Measurements from ENCODE around the gene SLC24A4. TPM values are rescaled to one million over a fixed set of nuclear protein-coding genes. Genes with fewer than 3 reads are reported as not detected.
A peak's percentile ranks its signal among the peaks of the same experiment; 100 is the strongest.
"Not testable (repeated sequence)": the region's sequence is repeated elsewhere in the genome, so short reads cannot be mapped to it uniquely, and the experiment has no call there.

The SLC24A4 gene
- total RNA-seq, 1 donor from 2014 or later, result not detected

DNA sequence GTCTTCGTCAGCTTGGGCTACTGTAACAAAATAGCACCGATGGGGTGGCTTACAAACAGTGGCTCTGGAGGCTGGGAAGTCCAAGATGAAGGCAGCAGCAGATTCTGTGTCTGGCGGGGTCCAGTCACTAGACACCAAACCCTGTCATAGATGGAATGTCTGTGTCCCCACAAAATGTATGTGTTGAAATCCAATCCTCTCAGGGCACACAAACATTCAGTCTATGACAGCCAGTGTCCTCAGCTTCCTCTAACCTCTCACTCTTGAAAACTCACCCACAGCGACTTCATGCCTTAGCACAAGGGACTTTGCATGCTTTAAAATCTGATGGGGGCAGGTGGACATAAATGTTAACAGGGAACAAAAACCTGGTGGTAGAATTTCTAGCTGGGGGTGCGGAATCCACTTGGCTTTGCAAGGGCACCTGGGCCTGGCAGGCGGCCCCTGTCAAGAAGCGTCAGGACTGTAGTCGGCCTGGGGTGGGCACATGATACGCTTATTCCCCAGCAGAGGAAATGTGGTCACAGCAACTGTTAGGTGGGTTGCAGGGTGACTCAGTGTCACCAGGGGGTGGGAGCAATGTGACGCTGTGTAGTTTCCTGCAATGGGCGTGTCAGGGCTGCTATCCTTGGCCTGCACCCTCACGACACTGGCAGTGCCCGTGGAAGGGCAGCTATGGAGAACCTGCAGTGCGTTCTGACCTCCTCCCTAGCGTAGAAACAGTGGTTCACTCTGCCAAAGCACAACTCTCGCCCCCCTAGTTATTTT lies 208.3 kb downstream of the SLC24A4 start:
- Histone ChIP-seq H3K27me3 (no peaks in the 10 kb centered on the region), H3K4me3 (no peak overlapping the region), H3K27ac (no peak overlapping the region), H3K4me1 (peaks cover 4 to 5% of the 10 kb centered on the region in 2 donors), H3K36me3 (no peaks in the 10 kb centered on the region), H3K9me3 (no peaks in the 10 kb centered on the region)
- intact Hi-C loops (cut with DNase I), result no loop called here
- peak in 1 of 2 donors; percentile 50 for DNase-seq (ENCODE audit: low spot score in 2 of 2)
- TF ChIP-seq, protein P1, sequence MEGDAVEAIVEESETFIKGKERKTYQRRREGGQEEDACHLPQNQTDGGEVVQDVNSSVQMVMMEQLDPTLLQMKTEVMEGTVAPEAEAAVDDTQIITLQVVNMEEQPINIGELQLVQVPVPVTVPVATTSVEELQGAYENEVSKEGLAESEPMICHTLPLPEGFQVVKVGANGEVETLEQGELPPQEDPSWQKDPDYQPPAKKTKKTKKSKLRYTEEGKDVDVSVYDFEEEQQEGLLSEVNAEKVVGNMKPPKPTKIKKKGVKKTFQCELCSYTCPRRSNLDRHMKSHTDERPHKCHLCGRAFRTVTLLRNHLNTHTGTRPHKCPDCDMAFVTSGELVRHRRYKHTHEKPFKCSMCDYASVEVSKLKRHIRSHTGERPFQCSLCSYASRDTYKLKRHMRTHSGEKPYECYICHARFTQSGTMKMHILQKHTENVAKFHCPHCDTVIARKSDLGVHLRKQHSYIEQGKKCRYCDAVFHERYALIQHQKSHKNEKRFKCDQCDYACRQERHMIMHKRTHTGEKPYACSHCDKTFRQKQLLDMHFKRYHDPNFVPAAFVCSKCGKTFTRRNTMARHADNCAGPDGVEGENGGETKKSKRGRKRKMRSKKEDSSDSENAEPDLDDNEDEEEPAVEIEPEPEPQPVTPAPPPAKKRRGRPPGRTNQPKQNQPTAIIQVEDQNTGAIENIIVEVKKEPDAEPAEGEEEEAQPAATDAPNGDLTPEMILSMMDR (IDR thresholded peaks at IDR 0.05), result no peak

DNA sequence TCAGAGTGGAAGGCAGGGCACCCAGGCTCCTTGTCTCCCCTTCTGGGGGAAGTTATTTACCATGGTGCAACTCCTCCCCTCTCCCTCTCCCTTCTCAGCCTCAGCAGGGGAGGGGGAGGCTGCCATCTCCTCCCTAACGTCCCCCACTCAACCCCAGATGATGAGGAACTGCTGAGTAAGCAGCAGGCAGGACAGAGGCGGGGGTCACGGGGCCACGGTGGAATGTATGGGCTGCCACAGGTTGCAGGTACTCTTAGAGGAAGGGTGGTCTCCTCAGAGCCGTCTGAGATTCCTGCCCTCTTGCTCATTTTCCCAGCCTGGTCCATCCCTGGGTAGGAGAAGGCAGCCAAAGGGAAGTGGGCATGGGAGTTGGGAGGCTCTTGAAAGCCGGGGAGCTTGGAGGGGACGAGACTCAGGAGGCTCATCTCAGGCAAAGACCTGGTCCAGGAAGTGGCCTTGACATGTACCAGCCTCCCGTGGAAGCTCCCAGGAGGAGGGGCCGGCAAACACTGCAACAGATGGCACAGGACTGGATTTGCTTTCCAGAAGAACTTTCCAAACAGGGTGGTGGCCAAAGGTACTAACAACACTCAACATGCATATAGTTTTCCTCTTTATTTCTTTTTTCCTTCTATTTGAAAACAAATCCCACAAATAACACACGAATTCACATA lies 209.7 kb downstream of the SLC24A4 start:
- TF ChIP-seq, protein P1 (IDR thresholded peaks at IDR 0.05), result no peak
- Histone ChIP-seq H3K27ac (peak overlapping the region in 1 of 2 donors; percentile 57), H3K4me1 (peaks cover 4 to 5% of the 10 kb centered on the region in 2 donors), H3K36me3 (no peaks in the 10 kb centered on the region), H3K9me3 (no peaks in the 10 kb centered on the region), H3K4me3 (no peak overlapping the region), H3K27me3 (no peaks in the 10 kb centered on the region)
- intact Hi-C loops (cut with DNase I), result no loop called here
- no peak for DNase-seq (ENCODE audit: low spot score in 2 of 2)

DNA sequence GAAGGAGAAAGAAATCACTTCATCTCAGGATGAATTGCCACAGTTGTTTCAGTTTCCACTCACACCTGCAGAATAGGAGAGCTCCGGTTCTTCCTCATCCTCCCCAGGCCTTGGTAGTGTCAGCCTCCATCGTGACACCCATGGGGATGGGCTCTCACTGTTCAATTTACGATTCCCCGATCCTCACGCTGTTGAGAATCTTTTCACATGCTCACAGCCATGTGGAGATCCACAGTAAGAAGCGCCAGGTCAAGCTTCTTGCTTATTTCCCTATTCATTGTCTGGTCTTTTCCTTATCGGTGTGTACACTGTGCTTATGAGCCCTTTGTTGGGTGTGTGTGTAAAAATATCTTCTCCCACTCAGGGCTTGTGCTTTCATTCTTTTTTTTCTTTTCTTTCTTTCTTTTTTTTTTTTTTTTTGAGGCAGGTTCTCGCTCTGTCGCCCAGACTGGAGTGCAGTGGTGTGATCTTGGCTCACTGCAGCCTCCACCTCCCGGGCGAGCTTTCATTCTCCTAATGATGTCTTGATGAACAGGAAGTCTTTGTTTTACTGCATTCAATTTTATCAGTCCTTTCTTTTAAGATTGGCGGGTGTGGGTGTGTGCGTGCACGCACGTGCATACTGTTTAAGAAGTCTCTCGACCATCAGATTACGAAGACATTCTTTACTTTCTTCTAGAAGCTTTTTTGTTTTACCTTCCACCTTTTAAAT lies 212.1 kb downstream of the SLC24A4 start:
- Histone ChIP-seq H3K9me3 (no peaks in the 10 kb centered on the region), H3K36me3 (no peaks in the 10 kb centered on the region), H3K4me3 (no peak overlapping the region), H3K27me3 (no peaks in the 10 kb centered on the region), H3K4me1 (peaks cover 13 to 18% of the 10 kb centered on the region in 2 donors), H3K27ac (no peak overlapping the region)
- DNase-seq (ENCODE audit: low spot score in 2 of 2), result no peak
- TF ChIP-seq, protein P1 (IDR thresholded peaks at IDR 0.05), result no peak
- intact Hi-C loops (cut with DNase I), result no loop called here

DNA sequence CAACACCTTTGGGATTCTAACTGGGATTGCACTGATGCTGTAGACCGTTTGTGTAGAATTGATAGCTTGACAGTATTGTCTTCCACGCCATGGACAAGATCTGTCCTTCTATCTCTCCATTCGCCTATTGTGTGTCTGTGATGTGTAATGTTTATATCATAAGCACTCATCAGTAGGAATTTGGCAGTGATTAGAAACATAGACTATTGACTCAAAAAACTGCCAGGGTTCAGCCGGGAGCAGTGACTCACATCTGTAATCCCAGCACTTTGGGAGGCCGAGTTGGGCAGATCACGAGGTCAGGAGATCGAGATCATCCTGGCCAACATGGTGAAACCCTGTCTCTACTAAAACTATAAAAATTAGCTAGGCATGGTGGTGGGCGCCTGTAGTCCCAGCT lies 213.3 kb downstream of the SLC24A4 start:
- DNase-seq (ENCODE audit: low spot score in 2 of 2); intact Hi-C loops (cut with DNase I); H3K4me3 ChIP-seq; H3K27ac ChIP-seq; H3K9me3 ChIP-seq; H3K27me3 ChIP-seq; H3K36me3 ChIP-seq: not testable (repeated sequence)
- peaks cover 14 to 21% of the 10 kb centered on the region in 2 donors for H3K4me1 ChIP-seq

DNA sequence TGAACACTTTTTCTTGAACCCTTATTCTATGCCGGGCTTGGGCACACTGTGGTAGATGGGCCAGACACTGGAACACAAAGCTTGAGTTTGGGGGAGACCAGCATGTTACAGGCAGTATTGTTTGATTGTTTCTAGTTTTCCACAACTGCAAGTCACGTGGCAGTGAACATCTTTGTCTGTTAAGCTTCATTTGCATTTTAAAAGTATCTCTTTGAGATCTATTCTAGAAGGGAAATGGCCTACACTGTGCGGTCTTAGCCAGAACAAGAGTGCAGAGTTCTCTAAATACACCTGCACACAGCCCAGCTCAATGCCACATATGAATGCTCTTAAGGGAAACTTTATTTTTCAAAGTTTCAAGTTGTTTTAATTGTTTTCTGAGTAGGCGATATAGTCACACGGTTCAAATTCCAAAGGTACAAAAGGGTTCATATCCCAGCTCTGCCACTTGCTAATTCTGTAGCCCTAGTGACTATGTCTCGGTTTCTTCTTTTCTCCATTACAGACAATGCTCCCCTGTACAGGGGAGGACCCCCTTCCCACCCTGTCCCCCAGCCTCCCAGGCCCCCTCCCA lies 215.5 kb downstream of the SLC24A4 start:
- H3K36me3 ChIP-seq, result no peaks in the 10 kb centered on the region
- H3K9me3 ChIP-seq, result no peaks in the 10 kb centered on the region
- intact Hi-C loops (cut with DNase I), result no loop called here
- H3K4me3 ChIP-seq, result no peak overlapping the region
- H3K27ac ChIP-seq, result peak overlapping the region; percentile 91 to 92
- TF ChIP-seq, protein P1 (IDR thresholded peaks at IDR 0.05), result no peak
- H3K4me1 ChIP-seq, result peaks cover 9 to 18% of the 10 kb centered on the region in 2 donors
- H3K27me3 ChIP-seq, result no peaks in the 10 kb centered on the region
- DNase-seq (ENCODE audit: low spot score in 2 of 2), result no peak
